Stimulated activated CD8-positive, alpha-beta memory T cell treated with anti-CD3 and anti-CD28 coated beads, Interleukin-4, amount 100 ng/mL, for 48 hours (primary cell): ENCODE results near the gene SLAMF9.
A peak's percentile ranks its signal among the peaks of the same experiment; 100 is the strongest.

Source experiments
- DNase-seq: peaks from one replicate; pipeline ENCODE4 v3.0.0-alpha.2; 2020

The SLAMF9 gene

GRCh38 chr1:159945483-159946241 is 8.4 kb downstream of the SLAMF9 start, which contains the start of gene IGSF9:
IGSF9 (minus strand) TSS chr1:159945613; CDS start chr1:159943454, 2,159 bp downstream.
- peak; percentile 83 for DNase-seq

- DNase-seq, result no peak
Observed at GRCh38 chr1:159944623-159945455, 9.2 kb downstream of the SLAMF9 start.

- no peak for DNase-seq
Observed at GRCh38 chr1:159943908-159944622, 10.0 kb downstream of the SLAMF9 start.

GRCh38 chr1:159943278-159943640 is 10.8 kb downstream of the SLAMF9 start:
- no peak for DNase-seq

GRCh38 chr1:159942632-159943277 is 11.3 kb downstream of the SLAMF9 start:
- no peak for DNase-seq

GRCh38 chr1:159941591-159942560 is 12.2 kb downstream of the SLAMF9 start:
- DNase-seq, result no peak

GRCh38 chr1:159941141-159941540 is 12.9 kb downstream of the SLAMF9 start:
- no peak for DNase-seq

- no peak for DNase-seq
Observed at GRCh38 chr1:159940006-159940620, 13.9 kb downstream of the SLAMF9 start.

- DNase-seq, result no peak
Observed at GRCh38 chr1:159939678-159940002, 14.4 kb downstream of the SLAMF9 start.

- no peak for DNase-seq
Observed at GRCh38 chr1:159938905-159939677, 14.9 kb downstream of the SLAMF9 start.

- DNase-seq, result no peak
Observed at GRCh38 chr1:159938211-159938852, 15.7 kb downstream of the SLAMF9 start.

GRCh38 chr1:159937054-159937750 is 16.8 kb downstream of the SLAMF9 start:
- DNase-seq, result no peak

GRCh38 chr1:159936273-159936904 is 17.6 kb downstream of the SLAMF9 start:
- DNase-seq, result peak; percentile 97

- DNase-seq, result no peak
Observed at GRCh38 chr1:159935719-159936272, 18.2 kb downstream of the SLAMF9 start.

GRCh38 chr1:159935305-159935704 is 18.7 kb downstream of the SLAMF9 start:
- DNase-seq, result no peak

- no peak for DNase-seq
Observed at GRCh38 chr1:159934136-159935039, 19.6 kb downstream of the SLAMF9 start.

- no peak for DNase-seq
Observed at GRCh38 chr1:159933347-159933746, 20.7 kb downstream of the SLAMF9 start.
